K562 (cell line): ENCODE data around the gene XKR7. TPM values are rescaled to one million over a fixed set of nuclear protein-coding genes. Genes with fewer than 3 reads are reported as not detected.
A peak's percentile ranks its signal among the peaks of the same experiment; 100 is the strongest.

Source experiments
- CCAR2 ChIP-seq: fragments of 200-400 bp; formaldehyde crosslinking; IDR thresholded peaks from 2 replicates; pipeline ENCODE4 v1.6.1; 2017; ENCODE audit warnings: mild to moderate bottlenecking, low read depth, low read length
- COPS2 ChIP-seq: fragments of 450-650 bp; conservative IDR thresholded peaks from 2 replicates; pipeline ENCODE4 v1.6.1; 2016; ENCODE audit warnings: mild to moderate bottlenecking, moderate library complexity
- ELF4 ChIP-seq: fragments of 450-650 bp; formaldehyde crosslinking; IDR thresholded peaks from 2 replicates; pipeline ENCODE4 v1.4.0; 2022; ENCODE audit warnings: missing genetic modification characterization
- ETS2 ChIP-seq: IDR thresholded peaks from 2 replicates; pipeline ENCODE4 v1.6.1; 2016; ENCODE audit warnings: borderline replicate concordance, missing genetic modification characterization, mild to moderate bottlenecking, moderate library complexity, missing compliant biosample characterization; ENCODE audit not compliant: poor library complexity, severe bottlenecking
- OTX1 ChIP-seq: fragments of 450-650 bp; formaldehyde crosslinking; IDR thresholded peaks from 2 replicates; pipeline ENCODE4 v1.4.0; 2022; ENCODE audit warnings: mild to moderate bottlenecking
- PBX2 ChIP-seq, 2 experiments: IDR thresholded peaks in 1 of 2; conservative IDR thresholded peaks in 1 of 2; 2 replicates each; pipeline ENCODE4 v1.6.1; 2016; ENCODE audit warnings: low read depth in 2 of 2, mild to moderate bottlenecking in 1 of 2, missing compliant biosample characterization in 1 of 2, missing genetic modification characterization in 1 of 2, moderate library complexity in 1 of 2
- POLR2AphosphoS5 ChIP-seq: IDR thresholded peaks from 2 replicates; pipeline ENCODE4 v1.6.1; 2011; ENCODE audit warnings: mild to moderate bottlenecking, low read depth, low read length, moderate library complexity; ENCODE audit not compliant: control insufficient read depth, insufficient read depth
- POU5F1 ChIP-seq: fragments of 150-350 bp; IDR thresholded peaks from 2 replicates; pipeline ENCODE4 v1.6.1; 2014; ENCODE audit warnings: borderline replicate concordance, low read length, low read depth, mild to moderate bottlenecking; ENCODE audit not compliant: partially characterized antibody
- PRPF4 ChIP-seq: fragments of 200-400 bp; formaldehyde crosslinking; IDR thresholded peaks from one replicate; pipeline ENCODE4 v1.6.1; 2017; ENCODE audit warnings: low read length, low read depth, mild to moderate bottlenecking; ENCODE audit not compliant: insufficient read depth, poor library complexity, severe bottlenecking
- RAD21 ChIP-seq, 2 experiments: fragments of 250-450 bp in 1 of 2; fragments of 450-650 bp in 1 of 2; sonication (Bioruptor Pico) in 1 of 2; formaldehyde crosslinking in 1 of 2; IDR thresholded peaks in 1 of 2; conservative IDR thresholded peaks in 1 of 2; 2 replicates each; pipeline versions ENCODE4 v1.4.0 to v1.8.0; 2020 to 2022; ENCODE audit warnings: mild to moderate bottlenecking in 2 of 2, moderate library complexity in 1 of 2
- THRB ChIP-seq: fragments of 450-650 bp; formaldehyde crosslinking; conservative IDR thresholded peaks from 2 replicates; pipeline ENCODE4 v1.4.0; 2022; ENCODE audit warnings: mild to moderate bottlenecking, missing genetic modification characterization
- ZBTB8A ChIP-seq: fragments of 450-650 bp; IDR thresholded peaks from 2 replicates; pipeline ENCODE4 v1.6.1; 2018; ENCODE audit warnings: mild to moderate bottlenecking, moderate library complexity; ENCODE audit not compliant: partially characterized antibody
- ZFP36 ChIP-seq: fragments of 150-350 bp; IDR thresholded peaks from 2 replicates; pipeline ENCODE4 v1.6.1; 2018; ENCODE audit warnings: low read length, low read depth; ENCODE audit not compliant: partially characterized antibody
- ZNF165 ChIP-seq: fragments of 250-450 bp; sonication (Bioruptor Pico); IDR thresholded peaks from 2 replicates; pipeline ENCODE4 v1.4.0; 2020; ENCODE audit warnings: borderline replicate concordance
- polyA plus RNA-seq, 8 experiments: library from polyadenylated mRNA; depleted of rRNA in 4 of 8; stranded (reverse) in 5 of 8; unstranded in 3 of 8; fragments of >200 nt; fragmentation: Nextera tagmentation in 2 of 8; fragmentation: Illumina TruSeq in 1 of 8; extraction: Ambion mirVana in 2 of 8; extraction: Trizol in 1 of 8; gene quantifications; 2 replicates each; pipeline versions ENCODE4 v1.2.1 to v1.2.3, GENCODE V29; 2011 to 2014; ENCODE audit warnings: inconsistent platforms in 1 of 8, missing spikeins in 1 of 8
- total RNA-seq, 7 experiments: library from RNA; depleted of rRNA in 6 of 7; stranded (reverse); fragments of >200 nt in 6 of 7; fragmentation: Illumina TruSeq in 2 of 7; extraction: Trizol in 2 of 7; gene quantifications; 2 replicates each; pipeline versions ENCODE4 v1.2.1 to v1.2.3, GENCODE V29; 2011 to 2021; ENCODE audit warnings: low replicate concordance in 1 of 7
- TF ChIP-seq, protein P1 (sequence below): IDR thresholded peaks from 2 replicates; pipeline ENCODE4 v1.6.1; 2012; ENCODE audit warnings: low read depth, low read length, improper control_type of control experiment, borderline replicate concordance
- TF ChIP-seq, protein P2 (sequence below), 3 experiments: IDR thresholded peaks in 2 of 3; conservative IDR thresholded peaks in 1 of 3; 2 replicates each; pipeline ENCODE4 v1.5.1; 2011 to 2012; ENCODE audit warnings: low read length in 3 of 3, mild to moderate bottlenecking in 3 of 3, control low read depth in 2 of 3, improper control_type of control experiment in 1 of 3, inconsistent platforms in 1 of 3, low read depth in 1 of 3, mixed read lengths in 1 of 3, moderate library complexity in 1 of 3; ENCODE audit not compliant: insufficient read depth in 2 of 3

Gene XKR7
- total and polyA plus RNA-seq, 9 of the 15 experiments (the other 6 are each of a cell fraction or from before 2014, with no cell fraction given): 0.02 TPM; not detected in 8

- TF ChIP-seq THRB (0 out of 2 replicates have a peak, but pooled peaks have one; percentile 43), ZNF165 (CRISPR knock-in tag) (no peak), RAD21 (CRISPR knock-in tag; conservative IDR thresholded peaks at IDR 0.05 in 1 of 2, IDR thresholded peaks at IDR 0.05 in 1 of 2) (peak; percentile 14 to 35; a peak in 1 of 4 replicates), POU5F1 (no peak), OTX1 (CRISPR knock-in tag) (peak; percentile 58; the same call in 1 of the 2 replicates), PBX2 (CRISPR knock-in tag; IDR thresholded peaks at IDR 0.05; ENCODE audit: low read depth) (no peak), PBX2 (tag; conservative IDR thresholded peaks at IDR 0.05; ENCODE audit: low read depth) (no peak), PRPF4 (no peak), ZFP36 (peak; percentile 10), ETS2 (tag) (no peak), CCAR2 (no peak), ZBTB8A (no peak), ELF4 (peak; percentile 55; the same call in 1 of the 2 replicates), POLR2AphosphoS5 (no peak), COPS2 (no peak)
- TF ChIP-seq, protein P1, sequence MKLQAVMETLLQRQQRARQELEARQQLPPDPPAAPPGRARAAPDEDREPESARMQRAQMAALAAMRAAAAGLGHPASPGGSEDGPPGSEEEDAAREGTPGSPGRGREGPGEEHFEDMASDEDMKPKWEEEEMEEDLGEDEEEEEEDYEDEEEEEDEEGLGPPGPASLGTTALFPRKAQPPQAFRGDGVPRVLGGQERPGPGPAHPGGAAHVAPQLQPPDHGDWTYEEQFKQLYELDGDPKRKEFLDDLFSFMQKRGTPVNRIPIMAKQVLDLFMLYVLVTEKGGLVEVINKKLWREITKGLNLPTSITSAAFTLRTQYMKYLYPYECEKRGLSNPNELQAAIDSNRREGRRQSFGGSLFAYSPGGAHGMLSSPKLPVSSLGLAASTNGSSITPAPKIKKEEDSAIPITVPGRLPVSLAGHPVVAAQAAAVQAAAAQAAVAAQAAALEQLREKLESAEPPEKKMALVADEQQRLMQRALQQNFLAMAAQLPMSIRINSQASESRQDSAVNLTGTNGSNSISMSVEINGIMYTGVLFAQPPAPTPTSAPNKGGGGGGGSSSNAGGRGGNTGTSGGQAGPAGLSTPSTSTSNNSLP: no peak
- TF ChIP-seq, protein P2, sequence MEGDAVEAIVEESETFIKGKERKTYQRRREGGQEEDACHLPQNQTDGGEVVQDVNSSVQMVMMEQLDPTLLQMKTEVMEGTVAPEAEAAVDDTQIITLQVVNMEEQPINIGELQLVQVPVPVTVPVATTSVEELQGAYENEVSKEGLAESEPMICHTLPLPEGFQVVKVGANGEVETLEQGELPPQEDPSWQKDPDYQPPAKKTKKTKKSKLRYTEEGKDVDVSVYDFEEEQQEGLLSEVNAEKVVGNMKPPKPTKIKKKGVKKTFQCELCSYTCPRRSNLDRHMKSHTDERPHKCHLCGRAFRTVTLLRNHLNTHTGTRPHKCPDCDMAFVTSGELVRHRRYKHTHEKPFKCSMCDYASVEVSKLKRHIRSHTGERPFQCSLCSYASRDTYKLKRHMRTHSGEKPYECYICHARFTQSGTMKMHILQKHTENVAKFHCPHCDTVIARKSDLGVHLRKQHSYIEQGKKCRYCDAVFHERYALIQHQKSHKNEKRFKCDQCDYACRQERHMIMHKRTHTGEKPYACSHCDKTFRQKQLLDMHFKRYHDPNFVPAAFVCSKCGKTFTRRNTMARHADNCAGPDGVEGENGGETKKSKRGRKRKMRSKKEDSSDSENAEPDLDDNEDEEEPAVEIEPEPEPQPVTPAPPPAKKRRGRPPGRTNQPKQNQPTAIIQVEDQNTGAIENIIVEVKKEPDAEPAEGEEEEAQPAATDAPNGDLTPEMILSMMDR (IDR thresholded peaks at IDR 0.05 in 2 of 3, conservative IDR thresholded peaks at IDR 0.05 in 1 of 3; ENCODE audit: insufficient read depth in 2 of 3, low read depth in 1 of 3, low read length in 3 of 3): peak in 1 of 3 experiments; percentile 31; a peak in 2 of 6 replicates
Measured at GRCh38 chr20:32024683-32025295, 56.8 kb downstream of the XKR7 start (continued).
